Midbrain (tissue), 1 donor: ENCODE measurements around the gene CACNA1E.
A peak's percentile ranks its signal among the peaks of the same experiment; 100 is the strongest.

Experiments used
- DNase-seq: peaks from one replicate; lab custom pipeline; 2025; lab: John Stamatoyannopoulos, UW

Gene CACNA1E

DNA sequence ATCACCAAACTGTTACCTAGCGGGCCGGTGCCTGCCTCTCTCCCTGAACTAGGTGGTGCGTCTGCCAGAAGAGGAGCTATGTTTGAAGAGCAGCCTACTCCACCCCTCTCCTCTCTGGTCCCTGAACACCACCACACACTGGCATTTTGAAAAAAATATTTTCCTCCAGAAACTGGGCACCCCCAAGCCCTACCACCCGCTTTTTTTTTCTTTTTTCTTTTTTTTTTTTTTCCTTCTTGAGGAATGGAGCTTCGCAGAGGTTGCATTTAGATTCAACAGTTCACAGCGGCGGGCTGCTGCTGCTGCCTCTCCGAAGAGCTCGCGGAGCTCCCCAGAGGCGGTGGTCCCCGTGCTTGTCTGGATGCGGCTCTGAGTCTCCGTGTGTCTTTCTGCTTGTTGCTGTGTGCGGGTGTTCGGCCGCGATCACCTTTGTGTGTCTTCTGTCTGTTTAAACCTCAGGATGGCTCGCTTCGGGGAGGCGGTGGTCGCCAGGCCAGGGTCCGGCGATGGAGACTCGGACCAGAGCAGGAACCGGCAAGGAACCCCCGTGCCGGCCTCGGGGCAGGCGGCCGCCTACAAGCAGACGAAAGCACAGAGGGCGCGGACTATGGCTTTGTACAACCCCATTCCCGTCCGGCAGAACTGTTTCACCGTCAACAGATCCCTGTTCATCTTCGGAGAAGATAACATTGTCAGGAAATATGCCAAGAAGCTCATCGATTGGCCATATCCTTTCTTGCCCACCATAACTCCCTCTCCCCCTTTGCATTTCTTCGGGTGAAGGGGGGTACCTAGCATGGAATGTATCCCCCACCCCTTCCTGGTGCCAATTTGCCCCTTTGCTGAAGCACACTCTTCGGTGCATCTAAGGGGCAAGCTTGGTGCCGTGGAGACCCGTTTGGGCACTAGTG lies at the start of gene CACNA1E:
CACNA1E (plus strand) TSS at position 233 of the 911 bp plus-strand sequence; CDS start at position 461, 228 bp downstream.
- no peak for DNase-seq

DNA sequence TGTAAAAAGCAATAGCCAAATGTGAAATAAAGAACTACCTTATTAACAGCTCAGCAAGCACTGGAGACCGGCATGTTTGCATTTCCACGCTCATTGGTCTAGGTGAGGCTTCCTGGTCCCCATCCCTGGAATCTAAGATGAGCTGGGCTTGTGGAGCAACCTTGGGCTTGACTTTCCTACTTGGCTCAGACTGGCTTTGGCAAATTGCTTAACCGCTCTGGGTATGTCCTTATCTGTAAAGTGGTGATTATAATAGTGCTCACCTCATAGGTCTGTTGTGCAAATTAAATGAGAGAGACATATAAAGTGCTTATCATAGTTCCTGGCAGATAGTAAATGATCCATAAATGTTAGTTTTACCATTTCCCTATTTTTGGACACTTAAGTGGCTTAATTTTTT lies 49.4 kb upstream of the CACNA1E start:
- DNase-seq = no peak

DNA sequence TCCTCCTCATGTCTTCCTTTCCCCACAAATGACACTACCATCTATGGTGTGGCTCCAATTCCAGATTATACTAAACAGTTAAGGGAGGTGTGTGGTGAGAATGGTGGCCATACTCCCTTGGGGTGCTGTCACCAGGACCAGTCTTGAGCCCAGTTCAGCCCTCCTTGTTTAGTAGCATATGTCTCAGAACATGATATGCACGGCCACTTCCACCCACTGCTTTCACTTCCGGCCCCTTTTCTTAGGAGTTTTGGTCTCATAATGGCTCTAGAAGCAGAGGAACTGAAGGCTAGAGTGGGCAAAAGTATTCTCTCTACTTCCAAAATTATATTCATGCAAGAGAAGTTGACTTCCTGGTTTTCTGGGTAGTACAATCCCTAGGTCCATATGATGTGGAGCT lies 45.3 kb upstream of the CACNA1E start:
- no peak for DNase-seq

DNA sequence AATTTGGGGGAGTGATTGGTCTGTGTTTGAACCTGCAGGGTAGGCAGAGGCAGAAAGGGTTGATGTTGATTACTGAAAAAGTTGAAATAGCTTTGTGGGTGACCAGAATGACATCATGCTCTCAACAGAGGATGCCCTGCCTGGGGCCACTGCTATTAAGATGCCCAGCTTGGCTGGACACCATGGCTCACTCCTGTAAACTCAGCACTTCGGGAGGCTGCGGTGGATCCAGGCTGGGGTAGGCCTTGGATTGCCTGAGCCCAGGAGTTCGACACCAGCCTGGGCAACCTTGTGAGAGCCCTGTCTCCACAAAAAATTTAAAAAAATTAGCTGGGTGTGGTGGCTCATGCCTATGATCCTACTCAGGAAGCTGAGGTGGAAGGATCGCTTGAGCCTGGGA lies 42.8 kb upstream of the CACNA1E start:
- no peak for DNase-seq

DNA sequence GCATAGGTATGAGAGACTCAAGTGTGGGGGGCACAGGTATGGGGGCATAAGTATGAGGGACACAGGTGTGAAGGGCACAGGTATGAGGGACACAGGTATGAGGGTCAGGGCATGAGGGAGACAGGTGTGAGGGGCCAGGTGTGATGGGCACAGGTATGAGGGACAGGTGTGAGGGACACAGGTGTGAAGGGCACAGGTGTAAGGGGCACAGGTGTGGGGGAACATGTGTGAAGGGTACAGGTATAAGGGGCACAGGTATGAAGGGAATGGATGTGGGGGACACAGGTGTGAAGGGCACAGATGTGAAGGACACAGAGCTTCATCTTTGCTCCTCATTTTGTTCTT lies 41.2 kb upstream of the CACNA1E start:
- no peak for DNase-seq

DNA sequence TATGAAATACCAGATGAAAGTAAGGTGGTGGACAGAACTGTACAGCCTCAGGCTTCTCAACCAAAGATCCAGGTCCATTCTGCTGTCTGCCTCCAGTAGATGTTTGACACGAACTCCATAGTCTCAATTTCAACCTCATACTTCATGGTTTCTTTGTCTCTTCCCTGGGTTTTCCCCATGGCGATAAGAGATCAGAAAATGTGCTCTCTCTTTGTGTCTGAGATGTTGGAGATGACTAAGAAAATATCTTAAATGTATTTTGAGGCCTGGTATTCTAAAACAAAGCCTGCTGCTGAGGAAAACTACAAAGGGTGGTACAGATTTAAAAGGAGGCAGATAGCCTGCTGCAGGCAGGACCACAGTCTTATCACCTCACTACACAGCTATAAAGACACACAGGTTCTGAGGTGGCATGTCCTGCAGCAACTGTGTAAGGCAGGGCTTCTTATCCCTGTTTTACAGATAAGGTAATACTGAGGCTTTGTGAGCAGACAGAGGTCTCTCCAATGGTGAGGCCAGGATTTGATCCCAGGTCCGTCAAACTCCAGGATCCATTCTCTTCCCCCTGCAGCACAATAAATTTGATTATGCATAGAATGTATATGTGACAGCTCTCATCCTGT lies 40.0 kb upstream of the CACNA1E start:
- DNase-seq = no peak

DNA sequence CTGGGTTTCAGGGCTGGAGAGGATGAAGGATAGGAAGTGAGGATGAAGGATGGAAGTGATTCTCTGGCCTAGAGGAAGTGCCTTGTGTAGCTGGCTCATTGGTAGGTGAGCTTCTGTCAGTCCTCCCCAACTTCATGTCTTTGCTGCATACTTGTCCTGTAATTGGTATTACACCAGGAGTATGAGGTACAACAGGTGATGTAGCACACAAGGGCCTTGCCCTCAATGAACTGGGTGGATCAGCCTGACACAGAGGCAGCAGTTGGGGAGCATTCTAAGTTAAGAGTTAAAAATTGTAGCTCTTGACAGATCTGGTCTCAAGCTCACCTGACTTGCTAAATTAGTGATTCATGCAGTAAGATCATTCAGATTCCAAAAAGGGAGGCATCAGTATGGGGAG lies 37.9 kb upstream of the CACNA1E start:
- no peak for DNase-seq

DNA sequence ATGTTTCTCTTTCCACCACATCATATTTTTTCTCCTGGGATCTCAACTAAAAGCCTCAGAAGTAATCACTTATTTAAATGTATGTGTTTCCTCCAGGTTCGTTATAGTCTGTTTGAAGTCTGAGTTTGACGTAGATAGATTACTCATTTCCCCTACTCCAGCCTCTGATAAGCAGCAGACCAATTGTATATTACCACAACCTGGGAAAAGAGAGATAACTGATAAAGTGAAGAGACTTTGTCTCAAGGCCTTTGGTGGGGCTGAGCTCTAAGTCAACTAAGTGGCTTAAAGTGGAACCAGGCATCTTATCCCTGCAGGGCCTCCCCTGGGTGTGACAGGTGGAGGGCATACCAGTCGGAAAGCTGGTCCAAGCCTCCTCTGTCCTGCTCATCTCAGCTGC lies 34.9 kb upstream of the CACNA1E start:
- no peak for DNase-seq

DNA sequence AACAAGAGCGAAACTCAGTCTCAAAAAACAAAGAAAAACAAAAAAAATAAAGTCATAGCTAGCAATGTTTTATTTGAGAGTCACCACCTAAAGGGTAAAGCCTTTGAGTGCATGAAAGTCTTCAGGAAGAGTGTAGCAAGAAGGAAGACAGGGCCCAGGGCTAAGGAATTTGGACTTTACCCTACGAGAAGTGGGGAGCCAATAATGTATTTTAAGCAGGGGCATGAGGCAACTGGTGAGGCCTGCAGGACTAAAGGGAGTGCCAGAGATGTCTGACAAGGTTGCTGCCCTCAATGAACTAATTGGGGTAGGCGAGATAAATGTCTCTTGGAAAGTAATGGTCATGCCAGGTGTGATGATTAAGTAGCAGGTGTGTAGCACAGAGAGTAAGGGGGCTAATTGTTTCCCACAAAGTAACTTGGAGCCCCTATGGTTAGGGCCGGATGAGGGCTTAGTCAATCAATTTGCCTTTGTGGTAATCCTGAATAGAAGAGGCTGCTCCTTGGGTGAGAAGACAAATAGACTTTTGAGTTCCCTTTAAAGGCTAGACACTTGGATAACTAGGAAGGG lies 31.6 kb upstream of the CACNA1E start:
- no peak for DNase-seq

DNA sequence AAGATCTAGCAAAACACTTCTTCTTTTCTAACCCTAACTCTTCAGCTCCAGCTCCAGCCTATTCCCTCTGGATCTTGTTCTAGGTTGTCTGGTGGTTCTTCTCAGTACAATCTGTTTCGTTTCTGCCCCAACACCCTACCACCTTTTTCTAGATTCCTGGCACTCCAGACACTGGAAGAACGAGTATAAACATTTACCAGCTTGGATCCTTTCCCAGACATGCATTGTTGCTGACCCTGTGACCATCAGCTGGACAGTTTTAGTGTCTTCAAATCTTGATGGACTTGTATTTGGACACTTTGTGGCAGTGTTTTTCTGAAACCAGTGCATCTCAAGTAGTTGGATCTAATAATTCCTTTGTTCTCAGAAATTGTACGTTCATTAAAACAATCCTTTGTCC lies 30.6 kb upstream of the CACNA1E start:
- no peak for DNase-seq

DNA sequence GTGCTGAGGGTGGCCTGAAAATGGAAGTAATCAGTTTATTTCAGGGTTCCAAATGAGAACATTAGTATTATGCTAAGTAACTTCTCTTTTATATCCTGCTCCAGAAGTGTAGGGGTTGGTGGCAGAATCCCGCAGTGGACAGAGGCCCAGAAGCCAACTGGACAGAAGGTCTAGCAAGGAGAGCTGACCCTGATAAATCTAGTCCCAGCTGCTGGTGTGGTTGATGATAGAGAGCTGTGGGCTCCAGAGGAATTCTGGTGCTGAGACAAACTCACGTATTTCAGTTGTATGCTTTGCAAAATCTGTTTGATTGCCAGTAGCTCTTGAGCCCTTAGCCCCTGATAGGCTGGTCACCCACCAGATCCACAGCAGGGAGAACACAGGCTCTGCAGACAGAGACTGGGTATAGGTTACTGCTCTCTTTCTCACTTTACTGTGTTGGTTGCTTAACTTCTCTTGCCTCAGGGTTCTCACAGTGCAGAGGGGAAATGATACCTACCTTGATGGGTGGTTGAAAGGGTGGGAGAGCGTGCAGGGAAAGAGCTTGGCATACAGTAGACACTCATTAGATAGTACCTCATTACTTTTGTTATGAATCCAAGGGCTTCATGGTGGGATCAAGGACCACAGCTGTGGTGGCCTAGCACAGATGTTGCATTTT lies 29.6 kb upstream of the CACNA1E start:
- no peak for DNase-seq

DNA sequence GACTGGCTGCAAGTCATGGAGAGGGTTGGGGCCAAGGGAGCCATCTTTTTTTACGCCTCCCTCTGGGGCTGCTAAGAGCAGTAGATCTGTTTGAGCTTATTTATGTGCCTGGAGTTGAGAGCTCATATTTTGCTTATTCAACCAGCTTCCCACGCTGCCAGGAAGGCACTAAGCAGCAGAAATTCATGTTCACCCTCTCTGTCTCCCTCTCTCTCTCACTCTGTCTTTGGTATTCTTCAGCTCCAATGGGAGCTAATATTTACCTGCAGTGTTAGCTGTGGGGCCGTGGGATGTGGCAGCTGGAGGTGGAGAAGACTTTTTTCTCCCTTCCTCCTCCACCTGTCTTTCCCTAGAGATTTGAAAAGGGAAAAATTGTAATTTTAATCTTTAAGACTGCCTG lies 26.8 kb upstream of the CACNA1E start:
- no peak for DNase-seq

DNA sequence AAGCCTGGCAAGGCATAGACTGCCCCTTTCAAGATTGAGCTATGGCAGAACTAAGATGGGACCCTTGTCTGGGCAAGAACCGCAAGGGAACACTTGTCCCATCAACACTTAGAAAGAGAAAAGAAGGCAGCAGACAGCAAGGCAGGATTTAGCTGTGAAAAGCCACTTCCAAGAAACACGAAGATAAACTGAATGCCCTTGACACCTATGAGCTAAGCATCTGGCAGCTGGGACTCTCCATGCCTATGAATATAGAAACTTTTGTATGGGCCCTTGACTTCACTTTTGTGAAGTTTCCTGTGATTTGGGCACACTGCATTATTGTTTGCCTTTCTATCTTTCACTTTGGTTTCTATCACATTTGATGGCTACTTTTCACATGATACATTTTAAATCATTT lies 24.9 kb upstream of the CACNA1E start:
- no peak for DNase-seq

DNA sequence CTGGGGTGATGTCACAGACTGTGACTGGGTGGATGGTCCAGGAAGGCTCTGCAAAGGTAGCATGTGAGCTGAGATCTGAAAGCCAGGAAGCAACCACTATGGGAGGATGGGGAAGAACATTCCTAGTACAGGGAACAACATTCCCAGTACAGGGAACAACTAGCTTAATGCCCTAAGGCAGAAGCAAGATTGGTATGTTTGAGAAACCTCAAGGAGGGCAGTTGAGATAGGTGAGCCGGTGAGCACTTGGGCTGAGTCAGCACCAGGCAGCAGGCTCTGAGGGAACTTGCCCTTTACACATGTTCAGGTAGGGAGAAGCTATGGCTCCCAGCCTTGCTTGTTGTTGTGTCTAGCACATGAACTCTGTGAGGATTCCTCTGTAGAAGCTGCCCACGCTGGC lies 24.2 kb upstream of the CACNA1E start:
- no peak for DNase-seq

DNA sequence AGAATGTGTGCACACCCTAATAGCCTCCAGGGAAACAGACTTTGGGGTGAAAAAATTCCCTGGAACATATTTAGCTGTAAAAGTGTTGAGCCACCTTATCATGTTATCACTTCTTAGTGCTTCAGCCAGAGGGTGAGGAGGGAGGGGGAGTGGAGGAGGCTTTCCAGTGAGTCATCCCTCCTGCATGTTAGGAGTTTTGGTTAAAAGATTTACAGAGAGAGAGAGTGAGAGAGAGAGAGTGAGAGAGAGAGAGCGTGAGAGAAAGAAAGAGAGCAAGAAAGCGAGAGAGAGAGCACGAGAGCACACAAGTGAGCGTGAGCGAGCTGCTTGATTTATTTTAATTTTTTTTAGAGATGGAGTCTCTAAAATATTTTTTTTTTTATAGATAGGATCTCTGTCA lies 13.5 kb upstream of the CACNA1E start:
- DNase-seq = no peak

DNA sequence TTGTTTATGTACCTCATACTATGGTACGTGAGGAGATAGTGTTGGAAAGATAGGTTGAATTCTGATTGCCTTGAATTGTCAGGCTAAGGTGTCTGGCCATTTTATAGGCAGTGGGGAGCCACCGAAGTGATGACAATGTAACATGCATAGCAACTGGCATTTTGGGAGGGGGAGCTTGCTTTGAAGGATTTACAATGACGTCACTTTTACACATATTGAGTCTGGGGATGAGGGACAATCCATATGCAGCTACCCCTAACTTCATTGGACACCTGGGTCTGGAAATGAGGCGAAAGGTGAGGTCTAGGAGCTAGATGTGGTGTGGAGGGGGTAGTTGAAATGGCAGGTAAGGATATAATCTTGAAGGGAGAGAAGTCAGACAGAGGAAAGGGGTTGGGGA lies 7.7 kb upstream of the CACNA1E start:
- no peak for DNase-seq

DNA sequence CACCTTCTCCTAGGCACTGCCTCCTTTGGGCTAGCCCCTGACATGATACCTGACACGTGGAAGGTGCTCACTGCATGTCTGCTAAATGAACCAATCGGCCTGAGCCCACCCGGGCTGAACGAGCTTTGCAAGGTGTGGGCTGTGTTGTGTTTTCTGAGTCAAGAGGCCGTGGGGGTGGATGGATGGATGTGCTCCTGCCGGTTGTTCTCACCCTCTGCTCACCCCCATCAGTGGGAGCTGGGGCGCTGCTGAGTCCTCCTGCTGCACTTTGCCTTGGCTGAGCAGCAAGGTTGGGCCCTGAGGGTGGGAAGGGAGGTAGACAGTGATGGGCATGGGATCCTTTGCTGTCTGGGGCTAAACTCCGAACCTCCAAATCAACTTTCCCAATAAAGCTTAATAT lies 6.7 kb upstream of the CACNA1E start:
- DNase-seq = no peak

DNA sequence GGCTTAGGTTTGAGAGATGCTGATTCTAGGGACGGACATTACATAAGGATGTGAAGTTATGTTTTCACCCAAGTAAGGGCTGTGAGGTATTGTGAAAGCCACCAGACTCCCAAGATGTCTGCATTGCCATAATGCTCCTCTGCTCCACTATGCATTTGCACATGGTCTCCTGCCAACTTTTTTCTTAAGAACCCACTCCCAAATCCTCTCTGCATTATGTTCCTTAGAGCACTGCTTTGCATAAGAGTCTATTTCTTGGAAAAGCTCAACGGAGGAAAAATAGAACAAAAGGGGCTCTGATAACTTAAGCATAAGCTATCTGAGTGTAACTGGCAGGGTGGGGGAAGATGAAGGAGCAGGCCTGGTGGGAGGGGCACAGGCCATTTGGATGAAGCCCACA lies 5.0 kb upstream of the CACNA1E start:
- DNase-seq = no peak

DNA sequence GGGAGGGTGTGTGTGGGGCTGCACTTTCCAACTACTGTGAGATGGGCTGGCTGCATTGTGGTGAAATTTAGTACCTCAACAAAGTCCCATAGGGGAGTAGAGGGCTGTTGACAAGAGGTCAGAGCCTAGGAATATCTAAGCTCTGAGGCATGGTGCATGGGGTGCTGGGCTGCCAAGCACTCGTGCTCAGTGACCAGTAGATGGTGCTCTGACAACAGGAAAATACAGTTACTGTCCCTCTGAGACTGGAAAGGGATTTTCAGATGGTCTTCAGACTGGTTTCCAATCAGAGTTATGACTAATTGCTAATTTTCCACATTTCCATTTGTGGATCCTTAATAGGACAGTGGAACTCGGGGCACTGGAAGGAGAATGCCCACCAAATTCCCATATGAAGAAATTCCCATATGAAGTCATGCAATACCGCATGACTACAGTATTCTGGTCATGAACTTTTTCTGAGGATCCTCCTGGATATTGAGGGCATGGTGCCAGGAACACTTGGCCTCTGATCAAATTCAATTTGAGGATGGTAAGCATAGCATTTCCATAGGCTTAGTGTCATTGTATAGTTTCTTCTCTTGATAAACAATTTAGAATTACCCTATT lies 4.1 kb upstream of the CACNA1E start:
- peak; percentile 81 for DNase-seq

DNA sequence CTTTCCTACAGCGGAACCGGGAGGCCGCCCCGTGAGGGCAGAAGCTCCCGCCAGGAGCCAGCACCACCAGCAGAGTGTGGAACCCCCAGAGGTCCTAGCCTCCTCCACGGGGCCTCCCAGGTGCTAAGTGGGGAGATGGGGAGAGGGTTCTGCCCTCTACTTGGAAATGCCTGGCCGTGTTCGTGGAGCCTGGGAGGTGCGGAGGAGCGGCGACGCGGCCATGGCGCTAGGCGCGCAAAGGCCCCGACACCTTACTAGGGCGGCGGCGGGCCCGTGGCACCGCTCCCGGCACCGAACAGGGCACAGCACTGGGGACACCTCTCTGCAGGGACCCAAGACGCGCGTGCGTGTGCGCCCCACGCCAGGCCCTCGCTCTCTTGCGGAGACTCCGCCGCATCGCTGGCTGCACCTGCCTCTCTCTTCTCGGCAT lies 1.3 kb upstream of the CACNA1E start:
- no peak for DNase-seq

DNA sequence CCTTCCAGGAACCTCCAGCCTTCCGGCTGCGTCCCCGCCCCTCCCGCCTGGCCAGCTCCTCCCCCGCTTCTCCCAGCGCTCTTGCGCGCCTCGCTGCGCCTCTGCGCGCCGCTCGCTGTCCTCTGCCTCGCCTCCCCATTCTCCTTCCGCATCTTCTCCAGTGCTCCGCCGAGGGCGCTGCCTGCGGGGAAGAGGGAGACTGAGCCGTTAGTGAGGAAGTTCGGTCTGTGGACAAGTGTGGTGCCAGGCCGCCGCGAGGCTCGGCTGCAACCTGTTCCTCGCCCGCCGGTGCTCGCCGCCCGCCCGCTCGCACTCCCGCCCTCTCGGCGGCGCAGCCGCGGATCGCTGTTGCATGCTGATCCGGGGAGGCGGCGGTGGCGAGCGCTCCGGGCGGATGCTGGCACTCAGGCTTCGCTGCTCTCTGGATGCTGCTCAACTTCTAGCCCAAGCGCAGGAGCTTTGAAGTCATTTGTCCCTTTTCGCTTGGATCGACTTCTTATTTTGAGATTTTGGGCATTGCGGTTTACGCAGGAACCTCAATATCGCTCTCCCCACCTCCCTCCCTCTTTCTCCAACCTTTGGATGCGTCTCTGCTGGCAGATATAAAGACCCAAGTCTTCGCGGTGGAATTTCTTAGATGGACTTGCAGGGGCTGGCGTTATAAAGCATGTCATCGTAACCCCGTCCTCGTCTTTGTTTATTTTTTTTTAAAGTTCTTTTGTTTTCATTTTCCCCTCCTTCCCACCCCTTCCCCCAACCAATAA lies 614 bp upstream of the CACNA1E start:
- peak; percentile 27 for DNase-seq

DNA sequence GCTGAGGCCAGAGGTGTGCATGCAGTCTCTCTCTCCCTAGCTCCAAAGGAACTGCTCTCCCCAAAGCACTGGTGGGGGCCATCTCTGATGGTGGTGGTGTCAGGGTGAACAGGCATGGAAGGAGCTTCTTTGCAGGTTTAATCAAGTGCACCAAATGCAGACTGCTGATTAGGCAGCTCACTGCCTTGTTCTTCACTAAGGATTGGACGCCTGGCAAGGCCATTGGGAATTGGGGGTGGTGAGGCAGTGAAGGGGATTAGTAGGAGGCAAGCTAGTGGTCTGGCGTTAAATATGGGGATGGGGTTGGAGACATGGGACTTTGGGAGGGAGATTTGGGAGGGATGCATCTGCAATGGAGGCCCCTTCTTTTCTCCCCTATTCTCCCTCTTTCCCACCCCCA lies 1.5 kb downstream of the CACNA1E start:
- no peak for DNase-seq
